ENCODE measurements around the gene WNT1. TPM values are rescaled to one million over a fixed set of nuclear protein-coding genes. Genes with fewer than 3 reads are reported as not detected.

The WNT1 gene
- total and polyA plus RNA-seq, 4 donors = 0.09 to 0.20 (median 0.15) TPM; not detected in 1

GRCh38 chr12:48990552-48990951 is 12.4 kb downstream of the WNT1 start:
- no peaks in the 10 kb centered on the region for H3K36me3 ChIP-seq (ENCODE audit: control insufficient read depth in 4 of 4, insufficient read depth in 4 of 4, low read length in 4 of 4)
- H3K27ac ChIP-seq (ENCODE audit: low read depth in 1 of 2, low read length in 1 of 2) = no peak overlapping the region
- H3K4me1 ChIP-seq (ENCODE audit: control insufficient read depth in 5 of 5, insufficient read depth in 5 of 5, low read length in 5 of 5) = no peaks in the 10 kb centered on the region
- H3K9ac ChIP-seq (ENCODE audit: insufficient read depth in 1 of 2, low read length in 2 of 2) = no peak overlapping the region
- ATAC-seq (ENCODE audit: insufficient read depth, low FRiP score) (no peak), DNase-seq (no peak)
- TF ChIP-seq CTCF (IDR thresholded peaks at IDR 0.05; ENCODE audit: control extremely low read depth, extremely low read depth) = no peak
- H3K4me3 ChIP-seq = no peak overlapping the region
- no peaks in the 10 kb centered on the region for H3K9me3 ChIP-seq (ENCODE audit: control insufficient read depth in 4 of 4, insufficient read depth in 3 of 4, low read length in 3 of 4)
- H3K27me3 ChIP-seq (ENCODE audit: control insufficient read depth in 3 of 3, insufficient read depth in 3 of 3, low read length in 2 of 3) = peaks cover 3 to 68% (median 65%) of the 10 kb centered on the region in 3 donors

GRCh38 chr12:48991247-48992050 is 13.3 kb downstream of the WNT1 start:
- no peak for ATAC-seq (ENCODE audit: insufficient read depth, low FRiP score)
- Histone ChIP-seq H3K4me3 (no peak overlapping the region), H3K36me3 (ENCODE audit: control insufficient read depth in 4 of 4, insufficient read depth in 4 of 4, low read length in 4 of 4) (no peaks in the 10 kb centered on the region), H3K27me3 (ENCODE audit: control insufficient read depth in 3 of 3, insufficient read depth in 3 of 3, low read length in 2 of 3) (peaks cover 3 to 66% (median 60%) of the 10 kb centered on the region in 3 donors), H3K9ac (ENCODE audit: insufficient read depth in 1 of 2, low read length in 2 of 2) (no peak overlapping the region), H3K27ac (ENCODE audit: low read depth in 1 of 2, low read length in 1 of 2) (no peak overlapping the region), H3K9me3 (ENCODE audit: control insufficient read depth in 4 of 4, insufficient read depth in 3 of 4, low read length in 3 of 4) (no peaks in the 10 kb centered on the region), H3K4me1 (ENCODE audit: control insufficient read depth in 5 of 5, insufficient read depth in 5 of 5, low read length in 5 of 5) (no peaks in the 10 kb centered on the region)
- no peak for TF ChIP-seq CTCF (IDR thresholded peaks at IDR 0.05; ENCODE audit: control extremely low read depth, extremely low read depth)
- no peak for DNase-seq
- 72 to 83% methylated on average over 8 of the region's 8 CpGs for WGBS, 2 donors

GRCh38 chr12:48993787-48994186 is 15.7 kb downstream of the WNT1 start:
- TF ChIP-seq CTCF (IDR thresholded peaks at IDR 0.05; ENCODE audit: control extremely low read depth, extremely low read depth) = no peak
- WGBS, 2 donors = 69 to 71% methylated on average over 3 of the region's 3 CpGs
- H3K9ac ChIP-seq (ENCODE audit: insufficient read depth in 1 of 2, low read length in 2 of 2) = no peak overlapping the region
- no peak overlapping the region for H3K4me3 ChIP-seq
- ATAC-seq (ENCODE audit: insufficient read depth, low FRiP score) (no peak), DNase-seq (no peak)
- H3K36me3 ChIP-seq (ENCODE audit: control insufficient read depth in 4 of 4, insufficient read depth in 4 of 4, low read length in 4 of 4) = no peaks in the 10 kb centered on the region
- peaks cover 0 to 15% (median 0%) of the 10 kb centered on the region in 5 donors for H3K4me1 ChIP-seq (ENCODE audit: control insufficient read depth in 5 of 5, insufficient read depth in 5 of 5, low read length in 5 of 5)
- no peak overlapping the region for H3K27ac ChIP-seq (ENCODE audit: low read depth in 1 of 2, low read length in 1 of 2)
- no peaks in the 10 kb centered on the region for H3K9me3 ChIP-seq (ENCODE audit: control insufficient read depth in 4 of 4, insufficient read depth in 3 of 4, low read length in 3 of 4)
- H3K27me3 ChIP-seq (ENCODE audit: control insufficient read depth in 3 of 3, insufficient read depth in 3 of 3, low read length in 2 of 3) = peaks cover 0 to 58% (median 53%) of the 10 kb centered on the region in 3 donors
